Measurements from ENCODE around the gene HELT. TPM values are rescaled to one million over a fixed set of nuclear protein-coding genes. Genes with fewer than 3 reads are reported as not detected.
"Not testable (repeated sequence)": the region's sequence is repeated elsewhere in the genome, so short reads cannot be mapped to it uniquely, and the experiment has no call there.

Gene HELT
- total RNA-seq, 1 experiment from 2014 or later: not detected

- DNase-seq (ENCODE audit: low read depth, low spot score): no peak
- in situ Hi-C loops (cut with HindIII; ENCODE audit: low pct_unique_long_range_greater_than_20kb, low sequenced_read_pairs): no loop called here
Observed at GRCh38 chr4:185020863-185021761, 2.8 kb downstream of the HELT start.

- DNase-seq (ENCODE audit: low read depth, low spot score): no peak
- in situ Hi-C loops (cut with HindIII; ENCODE audit: low pct_unique_long_range_greater_than_20kb, low sequenced_read_pairs): no loop called here
Observed at GRCh38 chr4:185023471-185023870, 5.2 kb downstream of the HELT start.

GRCh38 chr4:185028625-185029024 is 10.3 kb downstream of the HELT start:
- no peak for DNase-seq (ENCODE audit: low read depth, low spot score)
- in situ Hi-C loops (cut with HindIII; ENCODE audit: low pct_unique_long_range_greater_than_20kb, low sequenced_read_pairs): no loop called here

GRCh38 chr4:185031611-185032010 is 13.3 kb downstream of the HELT start:
- DNase-seq (ENCODE audit: low read depth, low spot score): no peak
- in situ Hi-C loops (cut with HindIII; ENCODE audit: low pct_unique_long_range_greater_than_20kb, low sequenced_read_pairs): no loop called here

- in situ Hi-C loops (cut with HindIII; ENCODE audit: low pct_unique_long_range_greater_than_20kb, low sequenced_read_pairs): no loop called here
- no peak for DNase-seq (ENCODE audit: low read depth, low spot score)
Observed at GRCh38 chr4:185033072-185033471, 14.8 kb downstream of the HELT start.

- no peak for DNase-seq (ENCODE audit: low read depth, low spot score)
- in situ Hi-C loops (cut with HindIII; ENCODE audit: low pct_unique_long_range_greater_than_20kb, low sequenced_read_pairs): no loop called here
Observed at GRCh38 chr4:185033950-185034349, 15.7 kb downstream of the HELT start.

- in situ Hi-C loops (cut with HindIII; ENCODE audit: low pct_unique_long_range_greater_than_20kb, low sequenced_read_pairs): no loop called here
- no peak for DNase-seq (ENCODE audit: low read depth, low spot score)
Observed at GRCh38 chr4:185035284-185035683, 17.0 kb downstream of the HELT start.

GRCh38 chr4:185036019-185036418 is 17.7 kb downstream of the HELT start:
- in situ Hi-C loops (cut with HindIII; ENCODE audit: low pct_unique_long_range_greater_than_20kb, low sequenced_read_pairs): no loop called here
- no peak for DNase-seq (ENCODE audit: low read depth, low spot score)

- DNase-seq (ENCODE audit: low read depth, low spot score): no peak
- in situ Hi-C loops (cut with HindIII; ENCODE audit: low pct_unique_long_range_greater_than_20kb, low sequenced_read_pairs): no loop called here
Observed at GRCh38 chr4:185036842-185037241, 18.6 kb downstream of the HELT start.

- in situ Hi-C loops (cut with HindIII; ENCODE audit: low pct_unique_long_range_greater_than_20kb, low sequenced_read_pairs): no loop called here
- DNase-seq (ENCODE audit: low read depth, low spot score): peak; percentile 85
Observed at GRCh38 chr4:185039508-185040273, 21.4 kb downstream of the HELT start.

GRCh38 chr4:185040523-185040922 is 22.2 kb downstream of the HELT start:
- peak; percentile 30 for DNase-seq (ENCODE audit: low read depth, low spot score)
- in situ Hi-C loops (cut with HindIII; ENCODE audit: low pct_unique_long_range_greater_than_20kb, low sequenced_read_pairs): no loop called here

GRCh38 chr4:185050286-185050685 is 32.0 kb downstream of the HELT start:
- in situ Hi-C loops (cut with HindIII; ENCODE audit: low pct_unique_long_range_greater_than_20kb, low sequenced_read_pairs); DNase-seq (ENCODE audit: low read depth, low spot score): not testable (repeated sequence)

GRCh38 chr4:185051283-185051682 is 33.0 kb downstream of the HELT start:
- in situ Hi-C loops (cut with HindIII; ENCODE audit: low pct_unique_long_range_greater_than_20kb, low sequenced_read_pairs): not testable (repeated sequence)

GRCh38 chr4:185053746-185054145 is 35.5 kb downstream of the HELT start:
- in situ Hi-C loops (cut with HindIII; ENCODE audit: low pct_unique_long_range_greater_than_20kb, low sequenced_read_pairs): no loop called here
- DNase-seq (ENCODE audit: low read depth, low spot score): no peak

More at GRCh38 chr4:185051283-185051682, 33.0 kb downstream of the HELT start:
- not testable (repeated sequence) for DNase-seq (ENCODE audit: low read depth, low spot score)

- in situ Hi-C loops (cut with HindIII; ENCODE audit: low pct_unique_long_range_greater_than_20kb, low sequenced_read_pairs): no loop called here
- no peak for DNase-seq (ENCODE audit: low read depth, low spot score)
Observed at GRCh38 chr4:185054272-185054671, 36.0 kb downstream of the HELT start.

GRCh38 chr4:185054886-185055285 is 36.6 kb downstream of the HELT start:
- DNase-seq (ENCODE audit: low read depth, low spot score): no peak
- in situ Hi-C loops (cut with HindIII; ENCODE audit: low pct_unique_long_range_greater_than_20kb, low sequenced_read_pairs): no loop called here

GRCh38 chr4:185061610-185062009 is 43.3 kb downstream of the HELT start:
- no peak for DNase-seq (ENCODE audit: low read depth, low spot score)
- in situ Hi-C loops (cut with HindIII; ENCODE audit: low pct_unique_long_range_greater_than_20kb, low sequenced_read_pairs): no loop called here

GRCh38 chr4:185062606-185063005 is 44.3 kb downstream of the HELT start:
- no peak for DNase-seq (ENCODE audit: low read depth, low spot score)
- in situ Hi-C loops (cut with HindIII; ENCODE audit: low pct_unique_long_range_greater_than_20kb, low sequenced_read_pairs): no loop called here

- in situ Hi-C loops (cut with HindIII; ENCODE audit: low pct_unique_long_range_greater_than_20kb, low sequenced_read_pairs): no loop called here
Observed at GRCh38 chr4:185066179-185066578, 47.9 kb downstream of the HELT start.

More at GRCh38 chr4:185066179-185066578, 47.9 kb downstream of the HELT start:
- no peak for DNase-seq (ENCODE audit: low read depth, low spot score)
